PFSK-1 (cell line): ENCODE data around the gene GNAS.

Experiments used
- POLR2AphosphoS5 ChIP-seq: IDR thresholded peaks from 2 replicates; pipeline ENCODE4 v1.6.1; 2012; ENCODE audit warnings: low read depth, mild to moderate bottlenecking, control low read depth, low read length, moderate library complexity
- TF ChIP-seq, protein P1 (sequence below), 2 experiments: IDR thresholded peaks; 2 replicates each; pipeline versions ENCODE4 v1.6.1 to v1.8.0; 2011 to 2012; ENCODE audit warnings: low read depth in 2 of 2, low read length in 2 of 2, control low read depth in 1 of 2, inconsistent platforms in 1 of 2, mild to moderate bottlenecking in 1 of 2, moderate library complexity in 1 of 2; ENCODE audit not compliant: insufficient read depth in 1 of 2

GRCh38 chr20:58880441-58880840, 27.9 kb downstream of the GNAS start:
- TF ChIP-seq POLR2AphosphoS5: no peak
- TF ChIP-seq, protein P1, sequence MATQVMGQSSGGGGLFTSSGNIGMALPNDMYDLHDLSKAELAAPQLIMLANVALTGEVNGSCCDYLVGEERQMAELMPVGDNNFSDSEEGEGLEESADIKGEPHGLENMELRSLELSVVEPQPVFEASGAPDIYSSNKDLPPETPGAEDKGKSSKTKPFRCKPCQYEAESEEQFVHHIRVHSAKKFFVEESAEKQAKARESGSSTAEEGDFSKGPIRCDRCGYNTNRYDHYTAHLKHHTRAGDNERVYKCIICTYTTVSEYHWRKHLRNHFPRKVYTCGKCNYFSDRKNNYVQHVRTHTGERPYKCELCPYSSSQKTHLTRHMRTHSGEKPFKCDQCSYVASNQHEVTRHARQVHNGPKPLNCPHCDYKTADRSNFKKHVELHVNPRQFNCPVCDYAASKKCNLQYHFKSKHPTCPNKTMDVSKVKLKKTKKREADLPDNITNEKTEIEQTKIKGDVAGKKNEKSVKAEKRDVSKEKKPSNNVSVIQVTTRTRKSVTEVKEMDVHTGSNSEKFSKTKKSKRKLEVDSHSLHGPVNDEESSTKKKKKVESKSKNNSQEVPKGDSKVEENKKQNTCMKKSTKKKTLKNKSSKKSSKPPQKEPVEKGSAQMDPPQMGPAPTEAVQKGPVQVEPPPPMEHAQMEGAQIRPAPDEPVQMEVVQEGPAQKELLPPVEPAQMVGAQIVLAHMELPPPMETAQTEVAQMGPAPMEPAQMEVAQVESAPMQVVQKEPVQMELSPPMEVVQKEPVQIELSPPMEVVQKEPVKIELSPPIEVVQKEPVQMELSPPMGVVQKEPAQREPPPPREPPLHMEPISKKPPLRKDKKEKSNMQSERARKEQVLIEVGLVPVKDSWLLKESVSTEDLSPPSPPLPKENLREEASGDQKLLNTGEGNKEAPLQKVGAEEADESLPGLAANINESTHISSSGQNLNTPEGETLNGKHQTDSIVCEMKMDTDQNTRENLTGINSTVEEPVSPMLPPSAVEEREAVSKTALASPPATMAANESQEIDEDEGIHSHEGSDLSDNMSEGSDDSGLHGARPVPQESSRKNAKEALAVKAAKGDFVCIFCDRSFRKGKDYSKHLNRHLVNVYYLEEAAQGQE (IDR thresholded peaks at IDR 0.05; ENCODE audit: insufficient read depth in 1 of 2, low read depth in 2 of 2, low read length in 2 of 2): no peak
